GM12878 (cell line): ENCODE data around the gene OR2C1. TPM values are rescaled to one million over a fixed set of nuclear protein-coding genes. Genes with fewer than 3 reads are reported as not detected.

ENCODE experiments used
- BHLHE40 ChIP-seq, 2 experiments: fragments of 450-650 bp in 1 of 2; IDR thresholded peaks; 2 replicates each; pipeline ENCODE4 v1.6.1; 2011 to 2017; ENCODE audit warnings: low read depth in 2 of 2, borderline replicate concordance in 1 of 2, improper control_type of control experiment in 1 of 2, low read length in 1 of 2, mild to moderate bottlenecking in 1 of 2
- CHD1 ChIP-seq: IDR thresholded peaks from 2 replicates; pipeline ENCODE4 v1.6.1; 2012; ENCODE audit warnings: low read depth, low read length, improper control_type of control experiment
- CHD4 ChIP-seq: fragments of 200-600 bp; sonication (generic); IDR thresholded peaks from 2 replicates; pipeline ENCODE4 v1.6.1; 2016; ENCODE audit warnings: mild to moderate bottlenecking
- HCFC1 ChIP-seq: fragments of 150-350 bp; IDR thresholded peaks from 2 replicates; pipeline ENCODE4 v1.6.1; 2014; ENCODE audit warnings: low read length
- MYB ChIP-seq: fragments of 150-350 bp; IDR thresholded peaks from 2 replicates; pipeline ENCODE4 v1.6.1; 2014; ENCODE audit warnings: mild to moderate bottlenecking, low read depth, low read length, borderline replicate concordance
- RBBP5 ChIP-seq: fragments of 200-600 bp; sonication (generic); conservative IDR thresholded peaks from 2 replicates; pipeline ENCODE4 v1.6.1; 2016
- SIX5 ChIP-seq: IDR thresholded peaks from 2 replicates; pipeline ENCODE4 v1.6.1; 2011; ENCODE audit warnings: mild to moderate bottlenecking, low read depth, low read length, moderate library complexity; ENCODE audit not compliant: severe bottlenecking
- YBX1 ChIP-seq: fragments of 450-650 bp; IDR thresholded peaks from 2 replicates; pipeline ENCODE4 v1.6.1; 2016; ENCODE audit warnings: antibody characterized with exemption
- ZSCAN29 ChIP-seq: fragments of 450-650 bp; IDR thresholded peaks from 2 replicates; pipeline ENCODE4 v1.6.1; 2017; ENCODE audit warnings: mild to moderate bottlenecking, moderate library complexity
- polyA plus RNA-seq, 11 experiments: library from polyadenylated mRNA; depleted of rRNA in 4 of 11; unstranded in 6 of 11; stranded (reverse) in 5 of 11; fragments of >200 nt; fragmentation: Nextera tagmentation in 4 of 11; fragmentation: Illumina TruSeq in 1 of 11; extraction: Ambion mirVana in 4 of 11; extraction: Trizol in 1 of 11; gene quantifications; 1 replicate in 1 of 11; 2 replicates in 10 of 11; pipeline versions ENCODE4 v1.2.1 to v1.2.3, GENCODE V29; 2011 to 2016; ENCODE audit warnings: inconsistent platforms in 2 of 11, missing spikeins in 2 of 11, low read depth in 1 of 11
- total RNA-seq, 4 experiments: library from RNA; depleted of rRNA in 3 of 4; stranded (reverse); fragments of >200 nt in 3 of 4; fragmentation: Illumina TruSeq in 1 of 4; extraction: Trizol in 1 of 4; gene quantifications; 2 replicates each; pipeline versions ENCODE4 v1.2.1 to v1.2.3, GENCODE V29; 2013 to 2021
- TF ChIP-seq, protein P1 (sequence below): fragments of 450-650 bp; IDR thresholded peaks from 2 replicates; pipeline ENCODE4 v1.6.1; 2017; ENCODE audit warnings: mild to moderate bottlenecking, moderate library complexity
- TF ChIP-seq, protein P2 (sequence below): fragments of 450-650 bp; IDR thresholded peaks from 2 replicates; pipeline ENCODE4 v1.6.1; 2018; ENCODE audit warnings: borderline replicate concordance, mild to moderate bottlenecking; ENCODE audit not compliant: partially characterized antibody
- TF ChIP-seq, protein P3 (sequence below): fragments of 450-650 bp; IDR thresholded peaks from 2 replicates; pipeline ENCODE4 v1.6.1; 2017; ENCODE audit warnings: mild to moderate bottlenecking, low read depth, inconsistent platforms; ENCODE audit not compliant: poor library complexity, severe bottlenecking

OR2C1 gene
- total and polyA plus RNA-seq, 10 of the 15 experiments (the other 5 are each of a cell fraction or from before 2014, with no cell fraction given): 0.05 to 0.21 (median 0.14) TPM; not detected in 5

DNA sequence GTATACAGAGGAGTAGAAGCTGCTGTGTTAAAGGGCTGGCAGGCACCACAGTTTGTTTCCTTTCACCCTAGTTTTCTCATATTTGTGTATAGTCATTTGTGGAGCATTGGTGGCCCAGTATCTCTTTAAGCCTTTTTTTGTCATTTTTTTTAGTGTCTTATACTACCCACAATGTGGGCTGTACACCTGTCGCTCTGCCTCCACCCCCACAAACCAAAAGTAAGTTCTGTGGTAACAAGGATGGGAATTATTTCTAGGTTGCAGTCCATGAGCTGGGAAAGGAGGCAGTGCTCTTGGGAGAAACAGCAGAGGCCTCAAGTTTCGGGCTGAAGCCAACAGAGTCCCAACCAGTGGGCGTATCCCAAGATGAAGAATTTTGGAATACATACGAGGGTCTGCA, 44.2 kb upstream of the OR2C1 start (continued):
- TF ChIP-seq, protein P1, sequence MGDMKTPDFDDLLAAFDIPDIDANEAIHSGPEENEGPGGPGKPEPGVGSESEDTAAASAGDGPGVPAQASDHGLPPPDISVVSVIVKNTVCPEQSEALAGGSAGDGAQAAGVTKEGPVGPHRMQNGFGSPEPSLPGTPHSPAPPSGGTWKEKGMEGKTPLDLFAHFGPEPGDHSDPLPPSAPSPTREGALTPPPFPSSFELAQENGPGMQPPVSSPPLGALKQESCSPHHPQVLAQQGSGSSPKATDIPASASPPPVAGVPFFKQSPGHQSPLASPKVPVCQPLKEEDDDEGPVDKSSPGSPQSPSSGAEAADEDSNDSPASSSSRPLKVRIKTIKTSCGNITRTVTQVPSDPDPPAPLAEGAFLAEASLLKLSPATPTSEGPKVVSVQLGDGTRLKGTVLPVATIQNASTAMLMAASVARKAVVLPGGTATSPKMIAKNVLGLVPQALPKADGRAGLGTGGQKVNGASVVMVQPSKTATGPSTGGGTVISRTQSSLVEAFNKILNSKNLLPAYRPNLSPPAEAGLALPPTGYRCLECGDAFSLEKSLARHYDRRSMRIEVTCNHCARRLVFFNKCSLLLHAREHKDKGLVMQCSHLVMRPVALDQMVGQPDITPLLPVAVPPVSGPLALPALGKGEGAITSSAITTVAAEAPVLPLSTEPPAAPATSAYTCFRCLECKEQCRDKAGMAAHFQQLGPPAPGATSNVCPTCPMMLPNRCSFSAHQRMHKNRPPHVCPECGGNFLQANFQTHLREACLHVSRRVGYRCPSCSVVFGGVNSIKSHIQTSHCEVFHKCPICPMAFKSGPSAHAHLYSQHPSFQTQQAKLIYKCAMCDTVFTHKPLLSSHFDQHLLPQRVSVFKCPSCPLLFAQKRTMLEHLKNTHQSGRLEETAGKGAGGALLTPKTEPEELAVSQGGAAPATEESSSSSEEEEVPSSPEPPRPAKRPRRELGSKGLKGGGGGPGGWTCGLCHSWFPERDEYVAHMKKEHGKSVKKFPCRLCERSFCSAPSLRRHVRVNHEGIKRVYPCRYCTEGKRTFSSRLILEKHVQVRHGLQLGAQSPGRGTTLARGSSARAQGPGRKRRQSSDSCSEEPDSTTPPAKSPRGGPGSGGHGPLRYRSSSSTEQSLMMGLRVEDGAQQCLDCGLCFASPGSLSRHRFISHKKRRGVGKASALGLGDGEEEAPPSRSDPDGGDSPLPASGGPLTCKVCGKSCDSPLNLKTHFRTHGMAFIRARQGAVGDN: no peak
- TF ChIP-seq BHLHE40 (IDR thresholded peaks at IDR 0.05; ENCODE audit: borderline replicate concordance in 1 of 2, low read depth in 2 of 2, low read length in 1 of 2): no peak
- TF ChIP-seq ZSCAN29: no peak
- TF ChIP-seq, protein P2, sequence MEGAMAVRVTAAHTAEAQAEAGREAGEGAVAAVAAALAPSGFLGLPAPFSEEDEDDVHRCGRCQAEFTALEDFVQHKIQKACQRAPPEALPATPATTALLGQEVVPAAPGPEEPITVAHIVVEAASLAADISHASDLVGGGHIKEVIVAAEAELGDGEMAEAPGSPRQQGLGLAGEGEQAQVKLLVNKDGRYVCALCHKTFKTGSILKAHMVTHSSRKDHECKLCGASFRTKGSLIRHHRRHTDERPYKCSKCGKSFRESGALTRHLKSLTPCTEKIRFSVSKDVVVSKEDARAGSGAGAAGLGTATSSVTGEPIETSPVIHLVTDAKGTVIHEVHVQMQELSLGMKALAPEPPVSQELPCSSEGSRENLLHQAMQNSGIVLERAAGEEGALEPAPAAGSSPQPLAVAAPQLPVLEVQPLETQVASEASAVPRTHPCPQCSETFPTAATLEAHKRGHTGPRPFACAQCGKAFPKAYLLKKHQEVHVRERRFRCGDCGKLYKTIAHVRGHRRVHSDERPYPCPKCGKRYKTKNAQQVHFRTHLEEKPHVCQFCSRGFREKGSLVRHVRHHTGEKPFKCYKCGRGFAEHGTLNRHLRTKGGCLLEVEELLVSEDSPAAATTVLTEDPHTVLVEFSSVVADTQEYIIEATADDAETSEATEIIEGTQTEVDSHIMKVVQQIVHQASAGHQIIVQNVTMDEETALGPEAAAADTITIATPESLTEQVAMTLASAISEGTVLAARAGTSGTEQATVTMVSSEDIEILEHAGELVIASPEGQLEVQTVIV: no peak
- no peak for TF ChIP-seq RBBP5
- no peak for TF ChIP-seq YBX1
- no peak for TF ChIP-seq SIX5
- no peak for TF ChIP-seq HCFC1
- TF ChIP-seq, protein P3, sequence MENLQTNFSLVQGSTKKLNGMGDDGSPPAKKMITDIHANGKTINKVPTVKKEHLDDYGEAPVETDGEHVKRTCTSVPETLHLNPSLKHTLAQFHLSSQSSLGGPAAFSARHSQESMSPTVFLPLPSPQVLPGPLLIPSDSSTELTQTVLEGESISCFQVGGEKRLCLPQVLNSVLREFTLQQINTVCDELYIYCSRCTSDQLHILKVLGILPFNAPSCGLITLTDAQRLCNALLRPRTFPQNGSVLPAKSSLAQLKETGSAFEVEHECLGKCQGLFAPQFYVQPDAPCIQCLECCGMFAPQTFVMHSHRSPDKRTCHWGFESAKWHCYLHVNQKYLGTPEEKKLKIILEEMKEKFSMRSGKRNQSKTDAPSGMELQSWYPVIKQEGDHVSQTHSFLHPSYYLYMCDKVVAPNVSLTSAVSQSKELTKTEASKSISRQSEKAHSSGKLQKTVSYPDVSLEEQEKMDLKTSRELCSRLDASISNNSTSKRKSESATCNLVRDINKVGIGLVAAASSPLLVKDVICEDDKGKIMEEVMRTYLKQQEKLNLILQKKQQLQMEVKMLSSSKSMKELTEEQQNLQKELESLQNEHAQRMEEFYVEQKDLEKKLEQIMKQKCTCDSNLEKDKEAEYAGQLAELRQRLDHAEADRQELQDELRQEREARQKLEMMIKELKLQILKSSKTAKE: no peak
- TF ChIP-seq MYB: no peak
- no peak for TF ChIP-seq CHD1
- TF ChIP-seq CHD4: no peak
